Effector CD8-positive, alpha-beta T cell (primary cell): ENCODE results near the gene CCNQ.
A peak's percentile ranks its signal among the peaks of the same experiment; 100 is the strongest.
"Not testable (repeated sequence)": the region's sequence is repeated elsewhere in the genome, so short reads cannot be mapped to it uniquely, and the experiment has no call there.

Experiments
- DNase-seq: peaks from one replicate; lab custom pipeline; 2025; lab: John Stamatoyannopoulos, UW

CCNQ gene

DNA sequence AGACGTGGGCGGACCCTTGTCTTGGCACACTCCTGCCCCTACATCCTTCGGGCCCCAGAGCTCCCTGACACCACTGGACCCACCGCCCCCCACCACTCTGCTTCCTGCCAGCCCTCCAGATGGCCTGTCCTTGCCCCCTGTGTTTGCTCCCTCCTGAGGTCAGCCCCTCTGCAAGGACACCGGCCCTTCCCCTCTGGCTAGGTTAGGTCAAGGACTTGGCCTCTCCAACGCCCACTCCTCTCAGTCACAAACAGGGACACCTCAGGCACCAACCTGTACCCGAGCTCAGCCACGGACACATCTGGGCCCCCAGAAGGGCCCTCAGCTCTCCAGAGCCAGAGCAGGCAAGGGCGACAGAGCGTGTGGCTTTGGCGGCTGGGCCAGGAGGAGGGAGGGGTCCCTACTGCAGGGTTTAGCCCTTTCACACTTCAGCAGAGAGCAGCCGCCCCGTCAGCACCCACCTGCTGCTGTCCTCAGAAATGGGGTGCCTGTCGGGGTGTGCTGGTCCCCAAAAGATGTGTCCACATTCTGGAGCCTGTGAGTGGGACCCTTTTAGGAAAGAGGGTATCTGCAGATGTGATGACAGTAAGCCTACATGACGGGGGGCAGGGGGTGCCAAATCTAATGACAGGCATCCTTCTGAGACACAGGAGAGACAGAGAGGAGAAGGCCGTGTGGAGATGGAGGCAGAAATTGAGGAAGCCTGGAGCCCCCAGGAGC is 24.5 kb upstream of the CCNQ start:
- DNase-seq: no peak

DNA sequence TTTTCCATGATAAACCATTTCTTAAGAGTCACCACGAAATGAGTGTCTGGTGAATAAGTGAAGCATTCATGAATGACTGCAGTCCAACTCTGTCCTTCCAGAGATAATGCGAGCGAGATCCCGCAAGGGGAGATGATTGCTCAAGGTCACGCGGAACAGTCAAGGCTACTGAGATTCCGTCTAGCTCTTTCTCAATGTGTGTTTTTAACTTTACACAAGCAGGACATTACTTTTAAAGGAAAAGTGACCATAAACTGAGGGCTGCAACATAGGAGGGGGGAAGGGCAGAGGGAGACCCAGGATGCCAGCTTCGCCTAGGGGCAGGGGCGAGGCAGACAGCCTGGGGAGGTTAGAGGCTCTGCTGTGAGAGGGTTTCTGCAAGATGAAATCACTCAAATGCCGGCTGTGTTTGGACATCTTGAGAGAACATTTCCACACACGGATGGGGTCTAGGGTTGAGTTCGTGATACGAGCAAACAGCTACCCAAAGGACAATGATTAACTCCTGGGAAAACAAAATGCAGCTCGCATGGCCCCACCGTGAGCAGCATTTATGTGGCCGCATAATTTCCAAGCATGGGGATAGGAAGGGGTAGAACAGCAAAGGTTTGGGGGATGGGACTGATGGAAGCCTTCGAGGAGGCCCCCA is 23.8 kb upstream of the CCNQ start:
- no peak for DNase-seq

DNA sequence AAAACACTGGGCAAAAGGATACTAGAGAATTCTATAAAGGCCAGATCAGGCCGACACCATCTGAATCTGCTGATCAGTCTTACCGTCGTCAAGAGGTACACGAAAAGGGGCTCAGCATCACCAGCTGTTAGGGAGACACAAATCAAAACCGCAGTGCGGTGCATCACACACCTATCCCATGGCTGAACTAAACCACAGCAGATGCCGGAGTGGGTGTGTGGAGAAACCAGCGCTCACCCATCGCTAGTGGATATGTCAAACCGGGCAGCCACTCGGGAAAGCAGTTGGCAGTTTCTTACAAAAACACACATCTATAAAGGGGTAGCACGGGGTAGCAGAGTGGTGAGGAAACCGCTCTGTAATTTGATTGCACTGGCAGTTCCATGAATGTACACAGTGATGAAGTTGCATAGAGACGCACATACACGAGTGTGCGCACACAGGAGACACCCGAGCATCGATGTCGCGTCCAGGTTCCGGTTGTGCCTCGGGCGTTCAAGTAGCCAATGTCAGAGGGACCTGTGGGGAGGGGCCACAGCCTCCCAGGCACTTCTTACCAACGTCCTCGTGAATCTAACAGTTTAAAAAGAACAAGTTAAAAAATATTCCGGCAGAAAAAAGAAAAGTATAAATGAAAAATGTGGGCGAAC is 23.1 kb upstream of the CCNQ start:
- no peak for DNase-seq

DNA sequence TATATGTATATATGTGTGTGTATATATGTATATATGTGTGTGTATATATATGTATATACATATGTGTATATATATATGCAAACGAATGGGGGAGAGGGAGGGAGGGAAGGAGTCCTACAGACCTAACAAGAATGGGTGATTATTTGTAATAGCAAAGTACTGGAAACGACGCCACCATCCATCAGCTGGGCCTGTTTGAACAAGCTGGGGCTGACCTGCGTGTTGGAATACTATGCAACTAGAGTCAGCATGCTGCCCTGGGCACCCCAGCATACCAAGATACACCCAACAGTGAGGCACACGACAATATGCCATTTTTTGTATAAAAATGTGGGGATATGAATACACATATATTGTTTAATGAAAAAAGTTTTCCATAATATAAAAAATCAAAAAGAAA is 21.6 kb upstream of the CCNQ start:
- no peak for DNase-seq

DNA sequence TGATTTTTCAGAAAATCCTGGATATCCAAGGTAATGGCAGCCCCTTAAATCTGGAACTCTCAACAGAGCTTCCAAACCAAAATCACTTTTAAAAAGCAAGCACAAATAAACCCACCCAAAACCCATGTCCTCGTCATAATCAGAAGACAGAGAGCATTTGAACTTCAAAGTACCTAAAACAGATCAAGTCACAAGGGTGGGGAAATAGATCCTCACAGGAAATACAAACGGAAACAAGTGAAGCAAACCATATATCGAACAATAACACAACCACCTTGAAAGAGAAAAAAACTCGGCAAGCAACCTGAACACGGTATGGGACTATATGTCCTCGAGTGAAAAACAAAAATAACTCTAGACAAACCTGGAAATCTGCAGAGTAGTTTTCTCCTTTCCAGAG is 15.9 kb upstream of the CCNQ start:
- DNase-seq: no peak

DNA sequence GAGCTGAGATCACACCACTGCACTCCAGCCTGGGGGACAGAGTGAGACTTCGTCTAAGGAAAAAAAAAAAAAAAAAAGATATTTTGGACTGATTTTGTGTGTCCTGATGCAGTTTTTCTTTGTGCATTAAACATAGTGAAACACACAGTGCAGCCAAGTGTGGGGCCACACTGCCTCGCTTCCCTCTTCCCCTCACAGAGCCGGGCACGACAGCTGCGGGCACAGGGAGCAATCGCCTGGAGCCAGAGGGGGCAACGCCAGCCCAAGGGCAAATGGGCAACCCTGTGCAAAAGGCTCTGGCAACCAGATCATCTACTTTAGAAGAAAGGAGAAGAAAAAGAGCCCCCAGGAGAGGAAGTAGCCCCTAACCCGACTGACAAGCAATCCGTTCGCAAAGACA is 13.5 kb upstream of the CCNQ start:
- no peak for DNase-seq

DNA sequence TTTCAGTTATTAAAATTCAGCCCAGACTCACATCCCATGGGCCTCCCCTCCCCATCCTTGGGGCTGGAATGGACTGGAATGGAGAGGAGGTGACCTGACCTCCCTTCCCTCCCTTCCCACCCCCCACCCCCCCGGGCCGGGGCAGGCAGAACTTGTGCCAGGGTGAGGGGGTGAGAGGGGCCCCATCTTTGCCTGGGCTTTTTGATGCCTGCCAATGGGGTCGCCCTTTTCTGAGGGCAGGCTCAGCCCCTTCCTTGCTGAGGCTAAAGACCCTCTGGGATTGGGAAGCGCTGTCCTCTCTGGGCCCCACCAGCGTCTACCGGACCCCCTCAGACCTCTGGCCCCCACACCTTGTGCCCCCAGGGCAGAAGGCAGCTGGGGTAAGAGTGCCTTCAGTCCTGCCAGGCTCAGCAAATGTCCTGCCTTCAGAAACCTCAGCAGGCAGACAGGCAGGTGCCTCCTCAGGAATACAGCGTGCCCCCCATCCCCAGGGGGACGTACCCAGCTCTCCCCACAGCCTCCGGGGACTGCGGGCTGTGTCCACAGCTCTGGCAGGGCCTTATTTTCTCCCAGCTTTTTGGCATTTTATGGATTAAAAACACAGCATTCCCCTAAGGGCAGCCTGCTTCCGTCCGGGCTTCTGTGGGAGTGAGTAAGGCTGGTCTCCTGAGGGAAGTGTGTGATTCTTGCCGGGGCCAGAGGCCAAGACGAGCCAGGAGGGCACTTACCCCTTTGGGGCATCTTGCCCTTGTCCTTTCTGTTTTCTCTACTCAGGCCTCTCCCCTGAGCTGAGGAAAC is 12.6 kb upstream of the CCNQ start:
- no peak for DNase-seq

DNA sequence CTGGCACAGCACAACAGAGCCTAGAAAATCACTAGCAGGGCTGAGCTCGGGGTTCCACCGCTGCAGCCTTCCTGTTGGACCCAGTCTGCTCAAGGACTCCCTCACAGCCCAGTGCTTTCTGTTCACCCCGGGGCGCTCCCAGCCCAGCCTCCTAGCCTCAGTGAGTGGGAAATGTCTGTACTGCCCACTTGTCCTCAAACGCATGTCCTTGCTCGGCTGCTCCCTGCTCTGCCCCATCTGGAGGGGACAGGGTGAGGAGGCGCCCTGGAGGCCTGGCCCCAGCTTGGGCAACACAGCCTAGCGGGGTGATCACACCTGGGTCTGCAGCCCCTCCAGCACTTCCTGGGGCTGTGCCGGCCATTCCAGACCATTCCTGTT is 11.9 kb upstream of the CCNQ start:
- no peak for DNase-seq

DNA sequence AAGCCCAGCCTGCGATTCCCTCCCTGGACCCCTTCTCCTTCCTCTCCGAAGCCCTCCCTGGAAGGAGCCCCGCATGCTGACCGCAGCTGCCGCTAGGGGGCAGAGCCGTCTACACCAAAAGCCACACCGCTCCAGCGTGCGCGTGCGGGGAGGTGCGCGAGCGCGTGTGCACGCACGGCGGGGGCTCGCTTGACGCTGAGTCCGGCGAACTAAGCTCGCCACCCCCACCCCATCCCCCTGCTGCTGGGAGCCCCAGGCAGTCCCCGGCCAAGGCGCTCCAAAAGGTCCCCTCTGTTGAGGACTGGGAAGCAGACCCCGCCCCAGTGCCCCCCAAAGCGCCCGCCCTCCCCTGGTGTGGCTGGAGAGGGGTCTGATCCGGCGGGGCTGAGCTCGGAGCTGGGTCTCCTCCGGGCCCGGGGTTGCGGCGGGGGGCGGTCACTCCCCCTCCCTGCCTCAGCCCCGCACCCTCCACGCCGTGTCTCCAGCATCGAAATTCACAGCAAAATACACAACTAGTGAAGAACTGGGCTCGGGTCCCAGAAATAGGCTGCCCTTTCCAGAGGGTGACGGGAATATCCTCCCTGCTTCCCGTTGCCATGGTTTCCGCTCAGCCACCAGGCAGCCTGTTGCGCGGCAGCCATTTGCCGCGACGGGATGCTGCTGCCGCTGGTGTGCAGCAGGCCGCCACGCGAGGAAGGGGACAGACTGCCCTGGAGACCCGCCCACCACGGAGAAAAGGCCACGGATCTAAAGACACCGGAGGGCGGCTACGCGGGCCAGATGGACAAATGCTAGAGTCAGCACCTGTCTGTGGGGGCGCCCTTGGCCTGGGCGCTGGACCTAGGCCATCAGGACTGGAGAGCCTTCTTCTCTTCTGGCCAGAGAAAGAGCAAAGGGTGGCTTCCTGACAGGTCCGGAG is 11.2 kb upstream of the CCNQ start:
- peak; percentile 65 for DNase-seq

DNA sequence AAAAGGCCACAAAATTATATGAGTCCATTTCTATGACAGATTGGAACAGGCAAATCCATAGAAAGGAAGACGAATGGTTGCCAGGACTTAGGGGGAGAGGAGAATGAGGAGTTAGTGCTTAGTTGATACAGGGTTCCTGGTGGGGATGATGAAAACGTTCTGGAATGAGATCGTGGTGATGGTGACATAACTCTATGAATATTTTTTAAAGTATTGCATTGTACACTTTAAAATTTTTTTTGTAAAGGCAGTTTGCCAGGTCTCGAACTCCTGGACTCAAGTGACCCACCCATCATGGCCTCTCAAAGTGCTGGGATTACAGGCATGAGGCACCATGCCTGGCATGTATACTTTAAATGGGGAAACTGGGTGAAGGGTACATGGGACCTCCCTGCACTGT is 9.9 kb upstream of the CCNQ start:
- no peak for DNase-seq

DNA sequence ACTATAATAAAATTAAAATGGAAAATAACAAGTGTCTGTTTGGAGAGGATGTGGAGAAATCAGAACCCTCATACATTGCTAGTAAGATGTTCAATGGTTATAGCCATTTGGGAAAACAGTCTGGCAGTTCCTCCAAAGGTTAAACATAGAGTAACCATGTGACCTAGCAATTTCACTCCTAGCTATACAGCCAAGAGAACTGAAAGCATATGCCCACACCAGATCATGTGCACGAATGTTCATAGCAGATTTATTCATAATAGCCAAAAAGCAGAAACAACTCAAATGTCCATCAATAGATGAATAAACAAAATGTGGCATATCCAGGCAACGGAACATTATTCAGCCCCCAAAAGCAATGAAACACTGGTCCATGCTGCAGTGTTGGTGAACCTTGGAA is 9.4 kb upstream of the CCNQ start:
- DNase-seq: no peak

DNA sequence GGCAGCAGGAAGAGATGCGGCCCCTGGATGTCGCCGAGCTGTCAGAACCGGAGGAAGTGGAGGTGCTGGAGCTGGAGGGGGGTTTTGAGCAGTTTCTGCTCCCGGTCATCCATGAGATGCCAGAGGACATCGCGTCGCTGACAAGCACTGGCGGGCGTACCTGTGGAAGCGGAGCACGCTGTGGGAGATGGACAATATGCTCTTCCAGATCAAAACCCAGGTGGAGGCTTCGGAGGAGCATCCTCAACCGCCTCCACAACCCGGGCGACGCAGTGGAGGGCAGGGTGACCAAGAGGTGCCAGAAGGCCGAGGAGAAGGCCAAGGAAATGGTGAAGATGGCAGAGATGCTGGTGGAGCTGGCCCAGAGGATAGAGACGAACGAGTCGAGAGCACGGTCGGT is 7.6 kb upstream of the CCNQ start:
- DNase-seq: no peak

DNA sequence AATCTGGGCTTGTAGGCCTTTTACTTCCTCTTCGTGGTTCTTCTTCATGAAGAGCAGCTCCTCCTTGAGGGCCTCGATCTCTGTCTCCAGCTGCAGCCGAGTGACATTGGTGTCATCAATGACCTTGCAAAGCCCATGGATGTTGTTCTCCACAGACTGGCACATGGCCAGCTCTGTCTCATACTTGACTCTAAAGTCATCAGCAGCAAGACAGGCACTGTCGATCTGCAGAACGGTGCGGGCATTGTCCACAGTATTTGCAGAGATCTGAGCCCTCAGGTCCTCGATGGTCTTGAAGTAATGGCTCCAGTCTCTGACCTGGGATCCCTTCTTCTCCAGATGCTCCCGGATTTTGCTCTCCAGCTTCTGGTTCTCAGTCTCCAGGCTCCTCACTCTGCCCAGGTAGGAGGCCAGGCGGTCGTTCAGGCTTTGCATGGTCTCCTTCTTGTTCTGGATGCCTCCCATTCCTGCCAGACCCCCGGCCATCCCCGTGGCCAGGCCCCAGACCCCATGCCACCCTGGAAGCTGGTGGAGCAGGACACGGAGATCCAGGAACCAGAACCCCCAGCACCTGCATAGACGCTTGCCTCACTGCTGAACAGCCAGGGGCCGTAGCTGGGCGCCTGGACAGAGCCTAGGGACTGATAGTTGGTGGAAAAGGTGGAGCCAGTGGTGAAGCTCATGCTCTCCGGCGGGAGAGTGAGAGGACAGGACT is 5.9 kb upstream of the CCNQ start:
- DNase-seq: not testable (repeated sequence)

DNA sequence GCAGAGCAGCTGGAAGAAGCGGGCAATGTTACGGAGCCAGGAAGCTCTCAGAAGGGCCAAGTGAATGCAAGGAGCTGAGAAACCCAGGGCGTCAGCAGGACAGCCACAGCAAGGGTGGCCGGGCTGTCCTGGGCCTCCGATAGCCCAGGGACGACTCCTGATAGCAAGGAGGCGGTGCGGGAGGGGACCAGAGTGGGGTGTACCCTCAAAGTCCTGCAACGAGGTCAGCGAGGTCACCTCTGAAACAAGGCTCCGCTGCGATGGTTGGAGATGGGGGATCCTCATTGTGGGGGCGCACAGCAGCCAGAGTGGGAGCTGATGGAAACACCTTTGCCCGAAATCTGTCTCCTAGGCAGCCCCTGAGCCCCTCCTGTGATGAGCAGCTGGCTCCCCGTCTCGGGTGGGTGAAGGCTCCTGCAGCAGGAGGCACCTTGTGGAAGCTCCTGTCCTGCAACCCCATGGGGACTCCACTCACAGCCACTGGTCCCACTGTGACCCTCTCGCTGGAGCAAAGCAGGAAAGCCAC is 4.3 kb upstream of the CCNQ start:
- DNase-seq: no peak

DNA sequence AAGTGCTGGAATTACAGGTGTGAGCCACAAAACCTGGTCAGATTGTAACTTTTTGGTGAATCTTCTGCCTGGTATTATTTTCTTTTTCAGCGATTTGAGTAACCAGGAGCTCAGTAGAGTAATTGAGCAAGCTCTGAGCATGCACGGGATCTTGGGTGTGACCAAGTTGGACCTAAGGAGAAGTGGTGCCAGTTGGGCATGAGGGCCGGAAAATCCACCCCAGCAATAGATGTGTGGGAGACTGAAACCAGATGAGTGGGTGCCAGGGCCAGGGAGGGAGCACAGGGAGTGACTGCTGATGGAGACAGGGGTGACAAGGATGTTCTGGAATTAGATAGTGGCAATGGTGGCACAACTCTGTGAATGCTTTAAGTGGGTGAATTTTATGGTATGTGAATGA is 3.7 kb upstream of the CCNQ start:
- no peak for DNase-seq

DNA sequence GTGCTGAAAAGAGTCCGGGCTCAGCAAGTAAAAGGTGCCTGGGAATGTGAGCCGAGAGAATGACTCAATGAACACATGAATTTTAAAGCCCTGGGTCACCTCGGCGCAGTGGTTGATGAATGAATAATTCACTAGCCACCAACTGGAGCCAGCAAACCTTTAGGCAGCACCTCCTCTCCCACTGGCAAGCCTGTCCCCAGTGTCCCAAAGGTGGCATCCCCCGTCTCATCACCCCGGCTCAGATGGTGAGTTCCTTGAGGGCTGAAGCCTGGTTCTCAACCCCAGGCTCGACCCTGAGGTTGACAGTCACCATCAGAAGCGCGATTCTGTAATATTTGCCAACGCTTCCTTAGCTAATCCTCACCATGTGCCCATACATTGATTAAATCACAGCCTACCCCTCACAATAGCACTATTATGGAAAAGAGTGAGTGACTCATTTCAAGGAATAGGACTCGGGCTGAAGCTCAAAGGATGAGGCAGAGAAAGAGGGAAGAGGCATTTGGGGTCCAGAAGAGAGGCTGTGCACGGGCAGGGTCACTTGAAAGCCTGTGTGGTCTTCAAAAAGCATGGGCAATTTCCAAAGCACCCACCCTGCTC is 2.7 kb upstream of the CCNQ start:
- DNase-seq: no peak

DNA sequence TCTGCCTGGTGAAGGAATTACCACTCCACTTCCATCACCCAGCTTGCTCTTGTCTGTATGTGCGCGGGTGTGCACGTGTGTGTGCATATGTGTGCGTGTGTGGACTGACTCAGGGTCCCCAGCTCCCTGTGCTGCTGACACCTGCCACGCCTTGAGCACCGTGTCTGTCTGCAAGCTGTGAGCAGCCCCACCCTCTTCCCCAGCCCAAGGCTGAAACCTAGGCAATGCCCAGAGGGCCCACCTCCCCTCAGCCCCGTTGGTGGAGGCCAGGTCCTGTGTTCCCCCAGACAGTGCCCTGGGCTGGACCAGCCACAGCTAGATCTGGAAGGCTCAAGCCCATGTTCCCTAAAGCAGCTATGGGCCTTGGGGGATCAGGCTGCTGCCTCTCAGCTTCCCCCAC is 2.0 kb upstream of the CCNQ start:
- no peak for DNase-seq

DNA sequence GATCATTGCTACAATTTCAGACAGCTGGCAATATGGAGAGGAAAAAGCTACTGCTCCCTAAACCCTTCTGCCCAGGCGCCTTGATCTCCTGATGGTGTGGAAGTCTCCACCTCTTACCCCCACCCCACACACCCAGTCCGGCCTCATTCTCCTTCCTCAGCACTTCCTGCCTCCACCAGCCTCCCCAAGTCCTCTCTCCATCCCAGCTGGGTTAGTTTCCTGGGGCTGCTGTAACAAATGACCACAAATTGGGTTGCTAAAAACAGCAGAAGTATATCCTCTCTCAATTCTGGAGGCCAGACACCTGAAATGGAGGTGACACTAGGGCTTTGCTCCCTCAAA is 1.1 kb upstream of the CCNQ start:
- no peak for DNase-seq

DNA sequence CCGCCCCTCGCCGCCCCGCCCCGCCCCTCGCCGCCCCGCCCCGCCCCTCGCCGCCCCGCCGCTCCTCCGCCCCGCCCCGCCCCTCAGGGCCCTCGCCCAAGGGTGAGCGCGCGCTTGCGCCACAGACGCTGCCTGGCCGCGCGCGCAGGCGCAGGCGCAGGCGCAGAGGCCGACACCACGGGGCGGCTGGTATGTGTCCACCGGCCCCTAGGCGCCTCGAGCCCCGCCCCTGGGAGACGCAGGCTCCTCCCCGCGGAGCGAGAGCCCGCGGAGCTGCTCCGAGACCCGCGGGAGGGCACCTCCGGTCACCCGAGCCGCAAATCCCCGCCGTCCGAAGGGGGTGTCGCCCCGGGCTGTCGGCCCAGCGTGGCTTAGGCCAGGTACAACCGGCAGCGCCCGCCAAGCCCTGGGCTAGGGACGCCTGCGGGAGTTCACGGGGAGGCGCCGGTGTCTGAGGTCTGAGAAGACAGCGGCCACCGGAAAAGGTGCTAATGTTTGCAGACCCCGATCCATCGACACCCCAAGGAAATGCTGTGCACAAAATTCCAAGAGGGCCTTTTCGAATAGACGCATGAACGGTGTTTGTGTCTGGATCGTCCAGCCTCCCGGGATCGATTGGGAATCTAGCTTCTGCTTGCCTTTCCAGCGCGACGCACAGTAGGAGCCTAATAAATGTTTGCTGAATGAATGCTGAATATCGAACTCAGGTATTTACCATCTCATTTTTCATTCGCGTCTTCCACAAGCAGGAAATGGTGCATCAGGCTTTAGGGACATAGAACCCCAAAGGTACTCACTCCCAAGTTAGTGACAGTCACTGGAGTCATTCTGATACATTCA is 473 bp upstream of the CCNQ start:
- DNase-seq: peak; percentile 80
